Activated B cell treated with CpG ODN at 0.5 μM for 24 hours (primary cell): ENCODE results near the gene GLRA1. TPM values are rescaled to one million over a fixed set of nuclear protein-coding genes. Genes with fewer than 3 reads are reported as not detected.
A peak's percentile ranks its signal among the peaks of the same experiment; 100 is the strongest.
"Not testable (repeated sequence)": the region's sequence is repeated elsewhere in the genome, so short reads cannot be mapped to it uniquely, and the experiment has no call there.

Experiments used
- ATAC-seq: fragments of 200-7000 bp; cut with Tn5 transposase; one replicate; pipeline ENCODE4 v1.10.0; 2021; ENCODE audit warnings: low read depth, mild to moderate bottlenecking, moderate library complexity
- CTCF ChIA-PET: fragments of 350-600 bp; sonication (Branson Sonifier 250); formaldehyde crosslinking; loops from one replicate; lab custom pipeline; 2021; ENCODE audit warnings: antibody characterized with exemption; lab: Charles Lee
- POLR2A ChIA-PET: fragments of 350-600 bp; sonication (Branson Sonifier 250); formaldehyde crosslinking; loops from one replicate; lab custom pipeline; 2021; ENCODE audit warnings: antibody characterized with exemption; lab: Charles Lee
- DNase-seq: peaks from one replicate; pipeline ENCODE4 v3.0.0; 2022
- H3K27ac Mint-ChIP-seq: one replicate; pipeline ENCODE4 v1.8.0; 2020; ENCODE audit warnings: mixed read lengths
- H3K27me3 Mint-ChIP-seq: one replicate; pipeline ENCODE4 v1.8.0; 2021; ENCODE audit warnings: mixed read lengths
- H3K36me3 Mint-ChIP-seq: one replicate; pipeline ENCODE4 v1.8.0; 2021; ENCODE audit warnings: low read depth, mixed read lengths
- H3K4me1 Mint-ChIP-seq: one replicate; pipeline ENCODE4 v1.8.0; 2021; ENCODE audit warnings: mixed read lengths
- H3K4me3 Mint-ChIP-seq: one replicate; pipeline ENCODE4 v1.8.0; 2020; ENCODE audit warnings: mild to moderate bottlenecking, mixed read lengths
- H3K9me3 Mint-ChIP-seq: one replicate; pipeline ENCODE4 v1.8.0; 2020; ENCODE audit warnings: mixed read lengths
- CTCF ChIP-seq: fragments of 200-600 bp; IDR thresholded peaks from one replicate; pipeline ENCODE4 v1.8.0; 2022; ENCODE audit warnings: antibody characterized with exemption, mild to moderate bottlenecking
- intact Hi-C: fragments of 100-400 bp; cut with micrococcal nuclease; formaldehyde crosslinking; loops from one replicate; pipeline ENCODE4 v1.15.1; 2024
- total RNA-seq: library from RNA; stranded (reverse); gene quantifications from 2 replicates; pipeline ENCODE4 v1.2.3, GENCODE V29; 2022

Gene GLRA1
- total RNA-seq, 1 donor from 2014 or later: not detected

- Mint-ChIP-seq H3K9me3 (no peaks in the 10 kb centered on the region), H3K27ac (no peak overlapping the region), H3K27me3 (no peaks in the 10 kb centered on the region), H3K36me3 (peaks cover 46% of the 10 kb centered on the region), H3K4me1 (peaks cover 59% of the 10 kb centered on the region), H3K4me3 (no peak overlapping the region)
- no peak for DNase-seq
- POLR2A ChIA-PET: interaction anchor here (3.2 kb wide), 1 partner anchor 13 kb away, joined by 14 read pairs; the partner anchor contains the start of gene G3BP1
- CTCF ChIA-PET: interaction anchor here (0.6 kb wide), 1 partner anchor 35 kb away, joined by 5 read pairs; no protein-coding TSS in a partner anchor
- no peak for TF ChIP-seq CTCF
- intact Hi-C loops: no loop called here
- no peak for ATAC-seq
Observed at GRCh38 chr5:151784141-151784540, 140.5 kb downstream of the GLRA1 start.

- H3K27ac Mint-ChIP-seq, H3K4me3 Mint-ChIP-seq, DNase-seq, intact Hi-C loops, ATAC-seq, H3K9me3 Mint-ChIP-seq, H3K27me3 Mint-ChIP-seq: not testable (repeated sequence)
- peaks cover 64% of the 10 kb centered on the region for H3K4me1 Mint-ChIP-seq
- peaks cover 46% of the 10 kb centered on the region for H3K36me3 Mint-ChIP-seq
- POLR2A ChIA-PET: interaction anchor here (3.2 kb wide), 1 partner anchor 12 kb away, joined by 14 read pairs; the partner anchor contains the start of gene G3BP1
- CTCF ChIA-PET: interaction anchor here (0.6 to 2.1 kb wide), 2 partner anchors 34 to 125 kb away, joined by 5 read pairs; no protein-coding TSS in a partner anchor
Observed at GRCh38 chr5:151783664-151784063, 141.0 kb downstream of the GLRA1 start.

- CTCF ChIA-PET: no interaction called here
- Mint-ChIP-seq H3K4me1 (peaks cover 82% of the 10 kb centered on the region), H3K9me3 (no peaks in the 10 kb centered on the region), H3K27me3 (no peaks in the 10 kb centered on the region), H3K27ac (peak overlapping the region; percentile 12), H3K4me3 (peak overlapping the region; percentile 24), H3K36me3 (peaks cover 48% of the 10 kb centered on the region)
- ATAC-seq (no peak), DNase-seq (no peak)
- intact Hi-C loops: no loop called here
- no peak for TF ChIP-seq CTCF
- POLR2A ChIA-PET: interaction anchor here (1.6 kb wide), 1 partner anchor 10 kb away, joined by 6 read pairs; the partner anchor contains the start of gene G3BP1
Observed at GRCh38 chr5:151781201-151781600, 143.4 kb downstream of the GLRA1 start.

GRCh38 chr5:151780348-151780747 lies 144.3 kb downstream of the GLRA1 start:
- no peak for ATAC-seq
- POLR2A ChIA-PET: no interaction called here
- intact Hi-C loops: no loop called here
- Mint-ChIP-seq H3K27ac (no peak overlapping the region), H3K4me3 (no peak overlapping the region), H3K27me3 (no peaks in the 10 kb centered on the region), H3K9me3 (no peaks in the 10 kb centered on the region), H3K4me1 (peaks cover 86% of the 10 kb centered on the region), H3K36me3 (peaks cover 48% of the 10 kb centered on the region)
- DNase-seq: no peak
- CTCF ChIA-PET: no interaction called here
- TF ChIP-seq CTCF: no peak

- CTCF ChIA-PET: no interaction called here
- DNase-seq: no peak
- Mint-ChIP-seq H3K27ac (peak overlapping the region; percentile 3), H3K36me3 (peaks cover 48% of the 10 kb centered on the region), H3K4me3 (peak overlapping the region; percentile 5), H3K27me3 (no peaks in the 10 kb centered on the region), H3K9me3 (no peaks in the 10 kb centered on the region), H3K4me1 (peaks cover 87% of the 10 kb centered on the region)
- POLR2A ChIA-PET: no interaction called here
- TF ChIP-seq CTCF: no peak
- intact Hi-C loops: loop anchor here (10.0 kb wide), 1 partner anchor 695 kb away; the partner anchor contains the start of gene TNIP1
- ATAC-seq: peak; percentile 40
Observed at GRCh38 chr5:151779531-151780125, 145.0 kb downstream of the GLRA1 start.
